Measurements from ENCODE around the gene PRKX. TPM values are rescaled to one million over a fixed set of nuclear protein-coding genes. Genes with fewer than 3 reads are reported as not detected.

PRKX gene
- total and polyA plus RNA-seq, 2 of the 4 experiments (the other 2 are of a cell fraction), result 7.2 to 14.9 TPM

DNA sequence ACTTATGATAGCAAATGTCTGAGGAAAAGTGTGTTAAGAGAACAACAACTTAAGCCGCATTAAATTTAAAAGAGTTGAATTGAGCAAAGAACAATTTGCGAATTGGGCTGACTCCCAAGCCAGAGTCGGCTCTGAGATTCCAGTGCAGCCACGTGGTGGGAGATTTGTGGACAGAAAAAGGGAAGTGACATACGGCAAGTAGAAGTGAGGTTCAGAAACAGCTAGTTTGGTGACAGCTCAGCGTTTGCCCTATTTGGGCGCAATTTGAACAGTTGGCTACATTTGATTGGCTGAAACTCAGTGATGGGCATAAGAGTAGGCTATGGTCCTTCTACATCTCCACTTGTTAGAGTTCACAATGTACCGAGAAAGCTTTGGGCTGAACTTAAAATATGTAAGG lies 124.0 kb downstream of the PRKX start:
- no peak for TF ChIP-seq SMC3 (IDR thresholded peaks at IDR 0.05; ENCODE audit: low read depth, low read length)
- TF ChIP-seq, protein P1, sequence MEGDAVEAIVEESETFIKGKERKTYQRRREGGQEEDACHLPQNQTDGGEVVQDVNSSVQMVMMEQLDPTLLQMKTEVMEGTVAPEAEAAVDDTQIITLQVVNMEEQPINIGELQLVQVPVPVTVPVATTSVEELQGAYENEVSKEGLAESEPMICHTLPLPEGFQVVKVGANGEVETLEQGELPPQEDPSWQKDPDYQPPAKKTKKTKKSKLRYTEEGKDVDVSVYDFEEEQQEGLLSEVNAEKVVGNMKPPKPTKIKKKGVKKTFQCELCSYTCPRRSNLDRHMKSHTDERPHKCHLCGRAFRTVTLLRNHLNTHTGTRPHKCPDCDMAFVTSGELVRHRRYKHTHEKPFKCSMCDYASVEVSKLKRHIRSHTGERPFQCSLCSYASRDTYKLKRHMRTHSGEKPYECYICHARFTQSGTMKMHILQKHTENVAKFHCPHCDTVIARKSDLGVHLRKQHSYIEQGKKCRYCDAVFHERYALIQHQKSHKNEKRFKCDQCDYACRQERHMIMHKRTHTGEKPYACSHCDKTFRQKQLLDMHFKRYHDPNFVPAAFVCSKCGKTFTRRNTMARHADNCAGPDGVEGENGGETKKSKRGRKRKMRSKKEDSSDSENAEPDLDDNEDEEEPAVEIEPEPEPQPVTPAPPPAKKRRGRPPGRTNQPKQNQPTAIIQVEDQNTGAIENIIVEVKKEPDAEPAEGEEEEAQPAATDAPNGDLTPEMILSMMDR (conservative IDR thresholded peaks at IDR 0.05; ENCODE audit: low read depth, low read length), result no peak
- TF ChIP-seq, protein P2, sequence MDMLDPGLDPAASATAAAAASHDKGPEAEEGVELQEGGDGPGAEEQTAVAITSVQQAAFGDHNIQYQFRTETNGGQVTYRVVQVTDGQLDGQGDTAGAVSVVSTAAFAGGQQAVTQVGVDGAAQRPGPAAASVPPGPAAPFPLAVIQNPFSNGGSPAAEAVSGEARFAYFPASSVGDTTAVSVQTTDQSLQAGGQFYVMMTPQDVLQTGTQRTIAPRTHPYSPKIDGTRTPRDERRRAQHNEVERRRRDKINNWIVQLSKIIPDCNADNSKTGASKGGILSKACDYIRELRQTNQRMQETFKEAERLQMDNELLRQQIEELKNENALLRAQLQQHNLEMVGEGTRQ (IDR thresholded peaks at IDR 0.05; ENCODE audit: low read depth, low read length), result no peak
- no peak overlapping the region for H3K18ac ChIP-seq (ENCODE audit: low read depth, low read length)
- DNase-seq (no peak), ATAC-seq (ENCODE audit: low read depth) (no peak)
- WGBS, 2 experiments (ENCODE audit: extremely low coverage in 2 of 2, insufficient read length in 1 of 2), result 61% methylated on average over 4 of the region's 8 CpGs; no CpG with 5 or more reads in 1 of the 2 experiments
- no peak overlapping the region for H3K4me2 ChIP-seq (ENCODE audit: low read depth, low read length)
- ChIA-PET POLR2A (ENCODE audit: unreplicated experiment) (no interaction called here), CTCF (no interaction called here)
- dilution Hi-C loops (cut with HindIII; ENCODE audit: low sequenced_read_pairs, unreplicated experiment) (no loop called here), intact Hi-C loops (cut with micrococcal nuclease) (no loop called here), in situ Hi-C loops (cut with MboI; ENCODE audit: low sequenced_read_pairs) (no loop called here)
- H3K27me3 ChIP-seq (ENCODE audit: control insufficient read depth, insufficient read depth, low read length), result no peaks in the 10 kb centered on the region
- no peak overlapping the region for H3K4ac ChIP-seq (ENCODE audit: low read depth, low read length)
- no peak overlapping the region for H2AK5ac ChIP-seq (ENCODE audit: low read depth, low read length)
- no TSS peak for BruUV-seq (replicated peaks)
- H3K4me3 ChIP-seq (ENCODE audit: insufficient read depth, low read depth, low read length), result no peak overlapping the region
- no peak overlapping the region for H4K91ac ChIP-seq (ENCODE audit: insufficient read depth, low read depth, low read length)
- no peaks in the 10 kb centered on the region for H3K36me3 ChIP-seq (ENCODE audit: control insufficient read depth, insufficient read depth, low read length)
- H3K79me1 ChIP-seq (ENCODE audit: low read depth in 1 of 2, low read length in 2 of 2), result no peaks in the 10 kb centered on the region
- no peak overlapping the region for H4K8ac ChIP-seq (ENCODE audit: low read depth in 2 of 2, low read length in 2 of 2)
- H3K14ac ChIP-seq (replicated peaks; ENCODE audit: low read depth, low read length), result no peak overlapping the region
- H3K4me1 ChIP-seq (ENCODE audit: control insufficient read depth, insufficient read depth, low read length), result no peaks in the 10 kb centered on the region
- no peak overlapping the region for H2BK20ac ChIP-seq (ENCODE audit: low read depth, low read length)
- H2AK9ac ChIP-seq (replicated peaks; ENCODE audit: low read depth, low read length, poor library complexity), result no peak overlapping the region
- H3K9ac ChIP-seq (ENCODE audit: low read depth, low read length), result no peak overlapping the region
- no peak overlapping the region for H2BK120ac ChIP-seq (ENCODE audit: low read depth, low read length)
- H4K5ac ChIP-seq (ENCODE audit: low read depth, low read length), result no peak overlapping the region
- no peak overlapping the region for H2AFZ ChIP-seq (replicated peaks; ENCODE audit: low read length, poor library complexity)
- no peak overlapping the region for H2BK5ac ChIP-seq (ENCODE audit: low read depth, low read length, poor library complexity, severe bottlenecking)
- no peak overlapping the region for H3K27ac ChIP-seq (ENCODE audit: insufficient read depth, low read length)
- H3K56ac ChIP-seq (ENCODE audit: extremely low read depth, insufficient read depth, low read length), result no peak overlapping the region
- 0 out of 2 replicates have a peak, but pooled peaks cover 1% of the 10 kb centered on the region for H3K9me3 ChIP-seq (ENCODE audit: control insufficient read depth, insufficient read depth, low read length)
- no peaks in the 10 kb centered on the region for H4K20me1 ChIP-seq (ENCODE audit: insufficient read depth, low read length)
- H3K23ac ChIP-seq (ENCODE audit: low read depth, low read length), result no peak overlapping the region
- H3K9me1 ChIP-seq (ENCODE audit: insufficient read depth, low read length), result no peaks in the 10 kb centered on the region
- no peak overlapping the region for H2BK15ac ChIP-seq (ENCODE audit: low read depth, low read length)
